Mucosa of descending colon (tissue), 3 donors: ENCODE measurements around the gene NELL1. TPM values are rescaled to one million over a fixed set of nuclear protein-coding genes. Genes with fewer than 3 reads are reported as not detected.

Experiments used
- ATAC-seq: fragments of 200-7000 bp; cut with Tn5 transposase; one replicate; pipeline ENCODE4 v1.9.1; 2020; ENCODE audit warnings: mild to moderate bottlenecking, moderate library complexity
- DNase-seq, 3 donors: peaks; one replicate each; pipeline ENCODE4 v3.0.0-alpha.2; 2020
- H3K36me3 ChIP-seq: fragments of 200-600 bp; one replicate; pipeline ENCODE4 v1.8.0; 2021; ENCODE audit warnings: low read depth, mild to moderate bottlenecking
- H3K4me1 ChIP-seq: fragments of 200-600 bp; one replicate; pipeline ENCODE4 v1.8.0; 2021; ENCODE audit warnings: low read depth, mild to moderate bottlenecking
- H3K4me3 ChIP-seq: fragments of 200-600 bp; one replicate; pipeline ENCODE4 v1.8.0; 2021; ENCODE audit warnings: mild to moderate bottlenecking
- H3K9me3 ChIP-seq: fragments of 200-600 bp; one replicate; pipeline ENCODE4 v1.8.0; 2021; ENCODE audit warnings: mild to moderate bottlenecking
- intact Hi-C, 2 donors: fragments of 100-400 bp; cut with DNase I in 1 of 2; cut with micrococcal nuclease in 1 of 2; formaldehyde crosslinking; loops; one replicate each; pipeline versions ENCODE4 v1.11.0 to v1.11.1; 2022; cut with DNase I, micrococcal nuclease
- total RNA-seq, 3 donors: library from RNA; stranded (reverse); fragmentation: NEBNext Ultra II Directional in 2 of 3; extraction: Animal tissue kit (Norgen Biotek cat#: 25700) in 2 of 3; gene quantifications; one replicate each; pipeline versions ENCODE4 v1.2.1 to v1.2.4, GENCODE V29; 2021 to 2023
- TF ChIP-seq, protein P1 (sequence below): fragments of 200-600 bp; IDR thresholded peaks from one replicate; pipeline ENCODE4 v1.8.0; 2022; ENCODE audit warnings: antibody characterized with exemption, mild to moderate bottlenecking
- donor health status: DM: no; HTN: no; CAD: no; lungs with moderate emphysema.
- donor health status: DM: no; HTN: no; CAD: no.
- donor health status: DM: no; HTN: yes; CAD: no.

NELL1 gene
- total RNA-seq, 3 donors from 2014 or later, result 0.20 to 0.73 (median 0.31) TPM

DNA sequence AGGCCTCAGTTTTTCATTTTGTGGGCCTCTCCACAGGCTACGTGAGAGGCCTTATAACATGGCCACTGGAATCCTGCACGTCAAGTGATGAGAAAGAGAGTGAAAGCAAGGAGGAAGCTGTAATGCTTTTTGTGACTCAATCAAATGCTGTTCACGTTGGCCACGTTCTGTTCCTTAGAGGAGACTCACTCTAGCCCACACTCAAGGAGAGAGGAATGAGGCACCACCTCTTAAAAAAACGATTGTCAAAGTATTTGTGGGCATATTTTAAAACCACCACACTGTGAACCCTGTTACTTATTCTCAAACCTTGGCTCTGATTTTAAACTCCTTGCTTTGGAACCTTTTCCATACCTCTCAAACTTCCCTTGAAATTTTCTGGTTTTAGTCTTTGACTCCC lies 705.0 kb downstream of the NELL1 start:
- TF ChIP-seq, protein P1, sequence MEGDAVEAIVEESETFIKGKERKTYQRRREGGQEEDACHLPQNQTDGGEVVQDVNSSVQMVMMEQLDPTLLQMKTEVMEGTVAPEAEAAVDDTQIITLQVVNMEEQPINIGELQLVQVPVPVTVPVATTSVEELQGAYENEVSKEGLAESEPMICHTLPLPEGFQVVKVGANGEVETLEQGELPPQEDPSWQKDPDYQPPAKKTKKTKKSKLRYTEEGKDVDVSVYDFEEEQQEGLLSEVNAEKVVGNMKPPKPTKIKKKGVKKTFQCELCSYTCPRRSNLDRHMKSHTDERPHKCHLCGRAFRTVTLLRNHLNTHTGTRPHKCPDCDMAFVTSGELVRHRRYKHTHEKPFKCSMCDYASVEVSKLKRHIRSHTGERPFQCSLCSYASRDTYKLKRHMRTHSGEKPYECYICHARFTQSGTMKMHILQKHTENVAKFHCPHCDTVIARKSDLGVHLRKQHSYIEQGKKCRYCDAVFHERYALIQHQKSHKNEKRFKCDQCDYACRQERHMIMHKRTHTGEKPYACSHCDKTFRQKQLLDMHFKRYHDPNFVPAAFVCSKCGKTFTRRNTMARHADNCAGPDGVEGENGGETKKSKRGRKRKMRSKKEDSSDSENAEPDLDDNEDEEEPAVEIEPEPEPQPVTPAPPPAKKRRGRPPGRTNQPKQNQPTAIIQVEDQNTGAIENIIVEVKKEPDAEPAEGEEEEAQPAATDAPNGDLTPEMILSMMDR, result no peak
- Histone ChIP-seq H3K36me3 (no peaks in the 10 kb centered on the region), H3K4me3 (no peak overlapping the region), H3K4me1 (no peaks in the 10 kb centered on the region), H3K9me3 (peaks cover 6% of the 10 kb centered on the region)
- DNase-seq, result no peak
- no peak for ATAC-seq
- intact Hi-C loops, result no loop called here

GRCh38 chr11:21385669-21386440 lies 716.5 kb downstream of the NELL1 start:
- no peak for ATAC-seq
- intact Hi-C loops, result no loop called here
- Histone ChIP-seq H3K4me3 (no peak overlapping the region), H3K36me3 (no peaks in the 10 kb centered on the region), H3K9me3 (peaks cover 14% of the 10 kb centered on the region), H3K4me1 (no peaks in the 10 kb centered on the region)
- no peak for DNase-seq
- TF ChIP-seq, protein P1, result no peak

- intact Hi-C loops, result no loop called here
- ATAC-seq, result no peak
- H3K4me3 ChIP-seq, result no peak overlapping the region
Observed at GRCh38 chr11:21390430-21390829, 721.0 kb downstream of the NELL1 start.

DNA sequence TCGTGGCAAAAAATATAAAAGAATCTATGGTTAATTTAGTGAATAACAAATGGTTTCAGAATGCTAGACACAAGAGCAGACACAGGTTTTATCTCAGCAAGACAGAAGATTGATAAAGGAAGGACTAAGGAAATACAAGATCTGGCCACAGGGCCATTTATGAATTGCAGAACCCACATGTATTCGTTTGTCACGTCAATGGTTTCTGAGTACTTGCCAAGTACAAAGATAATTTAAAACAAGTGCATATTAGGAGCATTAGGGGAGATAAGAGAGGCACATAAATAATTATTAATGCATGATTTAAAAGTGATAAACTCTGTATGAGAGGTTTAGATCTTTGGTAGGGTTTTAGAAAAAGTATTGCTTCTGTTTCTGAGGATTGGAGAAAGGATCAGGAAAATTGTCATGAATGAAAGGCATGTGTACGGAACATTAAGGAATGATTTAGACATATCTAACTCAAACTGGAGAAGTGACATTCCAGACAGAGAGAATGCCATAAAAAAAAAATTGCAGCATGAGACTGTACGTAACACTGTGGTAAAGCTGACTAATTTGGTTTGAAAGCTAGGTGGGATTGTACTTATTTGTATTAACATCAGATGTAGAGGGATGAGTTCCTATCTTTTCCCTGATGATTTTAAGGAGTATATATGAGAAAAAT lies 727.1 kb downstream of the NELL1 start:
- no peak overlapping the region for H3K4me3 ChIP-seq
- no peaks in the 10 kb centered on the region for H3K36me3 ChIP-seq
- DNase-seq (no peak), ATAC-seq (no peak)
- H3K4me1 ChIP-seq, result no peaks in the 10 kb centered on the region
- peaks cover 7% of the 10 kb centered on the region for H3K9me3 ChIP-seq
- TF ChIP-seq, protein P1, result no peak
- intact Hi-C loops, result no loop called here

More at GRCh38 chr11:21390430-21390829, 721.0 kb downstream of the NELL1 start:
- no peak for DNase-seq
- H3K9me3 ChIP-seq, result peaks cover 16% of the 10 kb centered on the region
- TF ChIP-seq, protein P1, result no peak
- no peaks in the 10 kb centered on the region for H3K36me3 ChIP-seq
- no peaks in the 10 kb centered on the region for H3K4me1 ChIP-seq

GRCh38 chr11:21398195-21398594 lies 728.8 kb downstream of the NELL1 start:
- ATAC-seq (no peak), DNase-seq (no peak)
- Histone ChIP-seq H3K9me3 (peaks cover 2% of the 10 kb centered on the region), H3K4me3 (no peak overlapping the region), H3K4me1 (no peaks in the 10 kb centered on the region), H3K36me3 (no peaks in the 10 kb centered on the region)
- TF ChIP-seq, protein P1, result no peak
- intact Hi-C loops, result no loop called here
